ACC112 (cell line): ENCODE data around the gene GRIK5.
A peak's percentile ranks its signal among the peaks of the same experiment; 100 is the strongest.

Experiments used
- H2AFZ ChIP-seq: fragments of 200-600 bp; sonication (generic); one replicate; pipeline ENCODE4 v1.6.0; 2017; ENCODE audit warnings: antibody characterized with exemption, low read length; ENCODE audit not compliant: unreplicated experiment
- H3K27ac ChIP-seq: fragments of 200-600 bp; sonication (generic); 2 replicates; pipeline ENCODE4 v1.5.1; 2014; ENCODE audit warnings: low read depth, mild to moderate bottlenecking, antibody characterized with exemption, low read length, moderate library complexity
- H3K27me3 ChIP-seq: fragments of 200-600 bp; sonication (generic); 2 replicates; pipeline ENCODE4 v1.6.1; 2014; ENCODE audit warnings: mild to moderate bottlenecking, antibody characterized with exemption, low read length, moderate library complexity, mixed read lengths; ENCODE audit not compliant: insufficient read depth
- H3K36me3 ChIP-seq: fragments of 200-600 bp; sonication (generic); 2 replicates; pipeline ENCODE4 v1.6.1; 2016; ENCODE audit warnings: mild to moderate bottlenecking, antibody characterized with exemption, low read length, moderate library complexity, mixed read lengths; ENCODE audit not compliant: insufficient read depth
- H3K4me1 ChIP-seq: fragments of 200-600 bp; sonication (generic); one replicate; pipeline ENCODE4 v1.6.1; 2016; ENCODE audit warnings: low read length, mixed read lengths; ENCODE audit not compliant: insufficient read depth, unreplicated experiment, control insufficient read depth
- H3K4me3 ChIP-seq: fragments of 200-600 bp; sonication (generic); 2 replicates; pipeline ENCODE4 v1.5.1; 2014; ENCODE audit warnings: mild to moderate bottlenecking, low read depth, low read length
- H3K79me2 ChIP-seq: fragments of 200-600 bp; sonication (generic); one replicate; pipeline ENCODE4 v1.6.0; 2016; ENCODE audit warnings: low read length; ENCODE audit not compliant: control insufficient read depth, unreplicated experiment, insufficient read depth

GRIK5 gene

DNA sequence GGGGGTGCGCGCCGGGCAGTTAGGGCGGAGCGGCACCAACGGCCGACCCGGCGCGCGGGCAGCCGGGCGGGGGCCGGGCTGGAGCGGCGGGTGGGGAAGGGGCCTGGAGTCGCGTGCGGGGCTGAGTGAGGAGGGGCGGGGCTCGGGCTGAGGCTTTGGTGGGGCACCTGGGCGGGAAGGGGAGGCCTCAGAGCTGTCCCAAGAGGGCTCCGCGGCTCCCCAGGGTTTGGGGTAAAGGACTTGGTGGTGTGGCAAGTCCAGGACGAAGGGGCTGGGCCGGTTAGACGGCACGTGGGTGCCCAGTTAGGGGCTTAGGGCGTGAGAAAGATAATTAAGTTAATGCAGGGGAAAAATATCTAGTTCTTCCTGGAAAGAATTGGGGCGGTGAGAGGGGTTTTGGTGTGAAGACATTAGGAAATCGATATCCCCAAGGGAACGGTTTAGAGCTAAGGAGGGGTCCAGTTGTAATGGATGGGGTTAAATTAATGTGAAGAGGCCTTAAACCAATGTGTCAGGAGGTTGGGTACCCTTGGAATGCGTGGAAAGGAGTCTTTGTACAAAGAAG lies 6.5 kb upstream of the GRIK5 start:
- H3K27ac ChIP-seq = no peak overlapping the region; the same call in 1 of the 2 replicates
- H3K36me3 ChIP-seq = no peaks in the 10 kb centered on the region; the same call in 1 of the 2 replicates
- no peaks in the 10 kb centered on the region for H3K27me3 ChIP-seq
- H3K4me1 ChIP-seq = peaks cover 20% of the 10 kb centered on the region
- peak overlapping the region; percentile 98 for H3K4me3 ChIP-seq
- peak overlapping the region; percentile 43 for H2AFZ ChIP-seq
- peaks cover 36% of the 10 kb centered on the region for H3K79me2 ChIP-seq

DNA sequence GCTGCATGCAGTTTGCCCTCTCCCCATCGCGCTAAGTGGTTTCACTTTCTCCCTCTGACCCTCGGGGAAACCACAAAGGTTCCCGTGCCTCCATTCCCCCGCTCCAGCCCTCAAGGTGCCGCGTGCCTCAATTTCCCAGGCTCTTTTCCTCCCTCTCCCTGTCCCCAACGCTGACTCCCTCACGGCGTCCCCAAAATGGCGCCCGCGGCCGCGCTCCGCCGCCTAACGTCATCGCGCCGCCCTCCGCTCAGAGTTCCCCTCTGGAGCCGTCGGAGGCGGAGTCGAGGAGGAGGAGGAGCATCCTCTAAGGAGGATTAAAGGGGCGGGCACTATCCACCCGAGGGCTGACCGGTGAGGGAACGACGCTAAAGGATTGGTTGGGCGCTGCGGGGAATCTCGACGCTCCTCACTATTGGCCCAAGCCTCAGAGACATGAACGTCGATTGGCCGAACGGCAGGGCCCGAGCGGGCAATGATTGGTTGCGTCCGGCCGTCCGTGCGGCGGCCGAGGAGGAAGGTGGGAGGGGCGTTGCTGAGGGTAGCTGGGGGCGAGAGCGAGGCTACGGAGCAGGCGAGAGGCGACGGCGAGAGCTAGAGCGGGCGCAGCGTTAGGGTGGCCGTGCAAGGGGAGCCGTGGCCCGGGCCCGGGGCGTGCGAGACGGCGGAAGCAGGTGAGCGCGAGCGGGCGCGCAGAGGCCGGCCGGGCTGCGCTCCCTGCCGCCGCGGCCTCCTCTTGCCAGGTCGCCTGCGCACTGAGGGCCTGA lies 5.8 kb upstream of the GRIK5 start, which contains the start of gene ZNF574:
TSS of gene ZNF574 (plus strand) at position 551 of the 764 bp plus-strand sequence. CDS start 2,441 bp downstream, outside the sequence.
- peaks cover 36% of the 10 kb centered on the region for H3K79me2 ChIP-seq
- H3K27me3 ChIP-seq = no peaks in the 10 kb centered on the region
- H2AFZ ChIP-seq = peak within 1 kb of the TSS; percentile 84
- no peaks in the 10 kb centered on the region; the same call in 1 of the 2 replicates for H3K36me3 ChIP-seq
- peaks cover 20% of the 10 kb centered on the region for H3K4me1 ChIP-seq
- H3K27ac ChIP-seq = peak within 1 kb of the TSS; percentile 84
- H3K4me3 ChIP-seq = peak within 1 kb of the TSS; percentile 98

DNA sequence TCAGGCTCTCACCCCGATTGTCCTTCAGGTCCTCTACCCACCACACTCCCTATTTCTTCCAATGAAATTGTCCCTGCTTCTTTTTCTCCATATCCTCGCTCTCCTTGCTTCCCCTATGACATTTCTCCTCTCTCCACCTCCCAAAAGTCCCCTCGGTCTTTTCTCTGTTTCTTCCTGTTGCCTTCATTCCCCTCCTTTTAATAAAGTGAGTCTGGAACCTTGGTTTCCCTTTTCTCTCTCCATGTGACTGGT lies 5.3 kb upstream of the GRIK5 start:
- H3K79me2 ChIP-seq = peaks cover 36% of the 10 kb centered on the region
- H3K27ac ChIP-seq = peak overlapping the region; percentile 84
- H3K36me3 ChIP-seq = no peaks in the 10 kb centered on the region; the same call in 1 of the 2 replicates

DNA sequence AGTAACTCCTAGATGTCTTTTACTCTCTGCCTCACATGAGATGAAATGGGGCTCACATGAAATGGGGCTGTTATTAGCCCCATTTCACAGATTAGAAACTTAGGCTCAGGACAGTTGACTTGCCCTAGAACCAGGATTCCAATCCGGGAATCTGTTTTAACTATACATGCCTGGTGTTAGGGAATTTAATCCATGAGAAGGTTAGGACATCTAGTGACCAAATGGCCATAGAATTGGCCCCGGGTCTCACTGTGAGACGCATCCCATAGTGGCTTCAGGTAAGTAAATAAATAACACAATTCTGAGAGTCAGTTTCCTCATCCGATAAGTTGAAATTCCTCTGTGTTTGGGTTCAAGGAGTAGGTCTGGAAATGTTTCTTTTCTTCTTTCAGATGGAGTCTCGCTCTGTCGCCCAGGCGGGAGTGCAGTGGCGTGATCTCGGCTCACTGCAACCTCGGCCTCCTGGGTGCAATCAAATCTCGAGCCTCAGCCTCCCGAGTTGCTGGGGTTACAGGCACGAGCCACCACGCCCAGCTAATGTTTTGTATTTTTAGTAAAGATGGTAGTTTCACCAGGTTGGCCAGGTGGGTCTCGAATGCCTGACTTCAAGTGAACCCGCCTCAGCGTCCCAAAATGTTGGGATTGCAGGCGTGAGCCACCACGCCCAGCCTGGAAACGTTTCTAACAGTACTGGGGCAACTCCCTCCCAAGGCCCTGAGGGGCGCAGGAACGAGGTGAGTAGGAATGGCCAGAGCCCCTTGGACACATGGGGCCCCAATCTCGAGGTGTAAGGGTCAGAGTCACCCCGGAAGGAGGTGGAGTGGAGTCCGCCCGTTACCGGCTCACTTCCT lies 4.7 kb upstream of the GRIK5 start:
- Histone ChIP-seq H3K36me3 (no peaks in the 10 kb centered on the region; the same call in 1 of the 2 replicates), H3K27ac (peak overlapping the region; percentile 84), H3K4me3 (peak overlapping the region; percentile 98), H3K27me3 (peaks cover 3% of the 10 kb centered on the region; the same call in 1 of the 2 replicates), H3K4me1 (peaks cover 20% of the 10 kb centered on the region), H3K79me2 (peaks cover 36% of the 10 kb centered on the region), H2AFZ (peak overlapping the region; percentile 84)

More for the DNA sequence above, 5.3 kb upstream of the GRIK5 start:
- Histone ChIP-seq H2AFZ (peak overlapping the region; percentile 84), H3K4me1 (peaks cover 20% of the 10 kb centered on the region), H3K27me3 (no peaks in the 10 kb centered on the region; the same call in 1 of the 2 replicates), H3K4me3 (peak overlapping the region; percentile 98)

DNA sequence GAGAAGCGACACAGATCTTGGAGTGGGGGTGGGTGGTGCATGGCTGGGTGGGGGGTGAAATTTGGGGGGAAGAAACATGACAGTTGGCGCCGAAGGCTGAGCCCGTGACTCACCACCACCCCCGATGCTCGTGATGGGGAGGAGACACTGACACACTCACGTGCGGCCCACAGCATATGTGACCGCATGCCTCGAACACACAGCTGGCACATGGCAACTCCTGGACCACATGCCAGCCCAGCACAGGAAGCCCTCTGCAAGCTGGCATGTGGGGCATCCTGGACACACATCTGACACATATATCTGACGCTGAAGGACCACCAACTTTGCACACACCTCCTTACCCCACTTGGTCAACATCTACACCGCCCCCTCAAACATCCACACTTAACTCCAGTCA lies 1.2 kb upstream of the GRIK5 start:
- peaks cover 37% of the 10 kb centered on the region for H3K27me3 ChIP-seq
- no peaks in the 10 kb centered on the region for H3K4me1 ChIP-seq
- no peak overlapping the region for H3K4me3 ChIP-seq
- H2AFZ ChIP-seq = no peak overlapping the region
- H3K36me3 ChIP-seq = no peaks in the 10 kb centered on the region
- no peak overlapping the region for H3K27ac ChIP-seq
- peaks cover 3% of the 10 kb centered on the region for H3K79me2 ChIP-seq

DNA sequence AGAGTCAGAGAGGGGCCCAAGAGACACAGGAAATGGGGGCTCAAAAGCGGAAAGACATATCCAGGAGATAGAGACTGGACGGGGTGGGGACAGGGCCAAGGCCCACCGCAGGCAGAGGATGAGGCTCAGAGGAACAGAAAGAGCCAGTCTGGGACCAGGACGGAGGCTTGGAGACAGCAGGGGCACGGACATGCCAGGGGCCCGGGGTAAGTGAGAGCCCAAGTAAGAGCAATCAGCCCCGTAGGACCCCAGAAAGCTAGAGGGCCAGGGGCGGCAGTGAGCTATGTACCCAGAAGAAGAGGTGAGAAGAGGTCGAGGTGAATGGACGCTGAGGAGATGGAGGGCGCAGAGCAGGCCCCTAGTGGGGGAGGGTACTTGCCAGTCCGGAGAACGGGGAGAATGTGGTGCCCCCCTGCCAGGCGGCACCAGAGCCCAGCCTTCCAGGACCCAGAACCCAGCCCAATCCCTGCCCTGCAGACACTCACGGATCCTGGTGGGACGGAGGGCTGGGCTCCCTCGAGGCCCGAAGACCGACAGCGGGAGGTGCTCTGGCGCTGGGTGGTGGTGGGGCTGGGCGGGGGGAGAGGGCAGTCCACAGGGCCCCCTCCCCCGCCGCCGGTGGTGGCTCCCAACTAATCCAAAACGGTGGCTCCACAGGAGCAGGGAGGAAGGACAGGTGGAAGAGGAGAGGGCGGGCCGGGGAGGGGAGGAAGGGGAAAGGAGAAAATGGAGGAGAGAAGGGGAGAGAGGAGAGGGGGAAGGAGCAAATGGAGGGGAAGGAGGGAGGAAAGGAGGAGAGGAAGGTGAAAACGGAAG lies 1.0 kb downstream of the GRIK5 start:
- Histone ChIP-seq H3K79me2 (no peaks in the 10 kb centered on the region), H3K4me3 (no peak overlapping the region), H2AFZ (no peak overlapping the region), H3K27ac (no peak overlapping the region), H3K27me3 (peaks cover 38% of the 10 kb centered on the region), H3K36me3 (no peaks in the 10 kb centered on the region), H3K4me1 (no peaks in the 10 kb centered on the region)

DNA sequence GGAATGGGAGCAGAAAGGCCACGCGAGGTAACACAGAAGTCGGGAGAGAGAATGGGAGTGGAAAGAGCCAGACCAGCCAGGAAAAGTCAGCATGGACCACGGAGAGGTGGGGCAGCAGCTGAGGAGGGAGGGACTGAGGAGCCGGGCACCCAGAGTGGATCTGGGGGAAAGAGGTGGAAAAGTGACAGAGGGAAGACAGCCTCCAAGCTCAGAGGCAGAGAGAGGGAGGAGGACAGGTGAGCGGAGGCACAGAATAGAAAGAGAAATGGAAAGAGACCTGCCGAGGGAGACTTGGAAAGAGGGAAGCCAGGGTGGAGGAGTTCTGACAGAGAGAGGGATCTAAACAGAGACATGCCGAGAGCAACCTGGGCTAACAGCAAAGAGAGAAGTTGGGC lies 1.6 kb downstream of the GRIK5 start:
- Histone ChIP-seq H3K27me3 (peaks cover 38% of the 10 kb centered on the region), H3K36me3 (no peaks in the 10 kb centered on the region), H3K4me3 (no peak overlapping the region), H2AFZ (no peak overlapping the region), H3K4me1 (no peaks in the 10 kb centered on the region), H3K27ac (no peak overlapping the region), H3K79me2 (no peaks in the 10 kb centered on the region)

DNA sequence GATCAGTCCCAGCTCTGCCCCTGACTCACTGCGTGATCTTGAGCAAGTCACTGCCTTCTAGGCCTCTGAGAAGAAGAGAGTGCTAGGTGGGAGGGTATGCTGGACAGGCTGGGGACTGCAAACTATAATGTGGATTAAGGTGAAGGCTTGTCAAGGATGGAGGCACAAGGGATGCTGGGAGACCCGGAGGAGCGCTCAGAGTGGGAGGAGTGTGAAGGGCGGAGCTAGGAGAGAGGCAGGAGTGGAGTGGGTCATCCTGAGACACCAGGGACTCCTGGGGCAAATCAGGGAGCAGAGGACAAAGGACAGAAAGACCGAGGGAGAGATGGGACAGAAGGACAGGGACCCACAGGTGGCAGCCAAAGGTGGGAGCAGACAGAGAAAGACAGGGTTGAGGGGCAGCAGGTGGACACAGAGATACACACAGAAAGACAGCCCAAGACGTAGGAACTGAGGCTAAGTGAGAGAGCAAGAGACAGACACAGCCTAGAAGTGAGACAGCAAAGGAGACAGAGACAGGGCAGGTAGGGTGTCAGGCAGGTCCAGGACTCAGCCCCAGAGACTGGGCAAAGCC lies 2.6 kb downstream of the GRIK5 start:
- Histone ChIP-seq H3K27me3 (peaks cover 38% of the 10 kb centered on the region), H3K4me1 (no peaks in the 10 kb centered on the region), H3K27ac (no peak overlapping the region), H3K4me3 (no peak overlapping the region), H2AFZ (no peak overlapping the region), H3K36me3 (no peaks in the 10 kb centered on the region), H3K79me2 (no peaks in the 10 kb centered on the region)

DNA sequence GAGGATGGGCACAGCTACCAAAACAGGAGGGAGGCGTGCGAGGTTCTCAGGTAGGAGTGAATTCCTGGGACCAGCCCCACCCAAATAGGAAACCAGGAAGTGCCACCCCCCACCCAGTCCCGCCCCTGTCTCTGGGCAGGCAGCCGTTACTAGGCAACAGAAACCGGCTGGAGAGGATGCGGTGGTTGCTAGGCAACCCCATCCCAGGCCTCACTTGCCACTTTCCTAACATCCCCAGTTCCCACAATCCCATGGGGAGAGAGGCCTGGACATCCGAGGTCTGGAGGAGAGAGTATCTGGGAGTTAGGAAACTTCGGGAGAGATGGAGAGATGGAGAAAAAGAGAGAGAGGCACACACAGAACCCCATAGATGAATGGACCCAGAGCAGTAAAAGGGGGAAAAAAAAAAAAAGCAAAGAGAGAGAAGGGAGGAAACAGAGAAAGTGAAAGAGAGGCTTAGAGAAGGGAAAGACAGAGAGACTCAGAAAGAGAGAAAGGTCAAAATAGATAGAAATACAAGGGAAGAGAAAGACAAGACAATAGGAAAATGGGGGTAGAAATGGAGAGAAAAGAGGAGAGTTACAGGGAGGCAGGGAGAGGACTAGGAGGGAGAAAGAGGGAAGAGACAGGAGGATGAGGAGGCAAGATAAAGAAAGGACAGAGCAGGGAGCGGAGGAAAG lies 3.8 kb downstream of the GRIK5 start:
- no peak overlapping the region for H3K4me3 ChIP-seq
- H2AFZ ChIP-seq = no peak overlapping the region
- H3K79me2 ChIP-seq = no peaks in the 10 kb centered on the region
- H3K27ac ChIP-seq = no peak overlapping the region
- no peaks in the 10 kb centered on the region for H3K36me3 ChIP-seq
- peaks cover 38% of the 10 kb centered on the region for H3K27me3 ChIP-seq
- H3K4me1 ChIP-seq = no peaks in the 10 kb centered on the region
